DMS53 (cell line): ENCODE measurements around the gene ULK4.
"Not testable (repeated sequence)": the region's sequence is repeated elsewhere in the genome, so short reads cannot be mapped to it uniquely, and the experiment has no call there.

ENCODE experiments used
- DNase-seq: peaks from one replicate; lab custom pipeline; 2025; lab: John Stamatoyannopoulos, UW

The ULK4 gene

DNA sequence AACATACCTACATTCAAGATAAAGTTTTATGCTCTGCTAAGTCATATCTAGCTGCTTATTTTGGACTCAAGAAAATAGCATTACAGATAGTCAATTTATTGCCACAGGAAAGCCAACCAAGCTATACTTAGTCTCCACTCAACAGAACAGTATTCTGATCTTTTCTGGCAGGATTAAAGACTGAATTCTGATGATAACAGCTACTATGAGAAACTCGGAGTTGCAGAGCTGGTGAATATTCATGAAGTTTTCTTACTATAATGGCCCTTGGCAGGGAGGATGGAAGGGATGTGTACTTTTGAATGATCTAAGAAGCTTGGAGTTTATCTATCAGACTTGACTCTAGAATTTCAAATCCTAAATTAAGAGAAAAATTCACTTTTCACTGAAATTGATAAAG is 524.9 kb downstream of the ULK4 start:
- DNase-seq = no peak

DNA sequence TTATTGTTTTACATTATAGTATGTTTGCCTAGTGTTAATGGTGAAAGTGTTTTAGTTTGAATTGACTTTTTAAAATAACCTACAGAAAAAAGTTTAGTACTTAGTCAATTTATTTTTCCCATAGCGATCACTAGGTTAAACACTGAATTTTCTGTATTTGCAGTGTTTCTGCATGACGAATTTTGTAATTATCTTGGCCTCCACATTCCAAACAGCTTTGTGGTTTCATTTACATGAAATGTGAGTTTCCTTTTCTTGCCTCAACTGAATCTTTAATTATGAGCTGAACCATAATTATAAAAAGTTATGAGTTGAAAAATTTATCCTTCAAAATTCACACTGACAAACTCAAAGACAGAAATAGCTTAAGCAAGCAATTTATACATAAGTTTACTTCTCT is 527.1 kb downstream of the ULK4 start:
- DNase-seq = no peak

DNA sequence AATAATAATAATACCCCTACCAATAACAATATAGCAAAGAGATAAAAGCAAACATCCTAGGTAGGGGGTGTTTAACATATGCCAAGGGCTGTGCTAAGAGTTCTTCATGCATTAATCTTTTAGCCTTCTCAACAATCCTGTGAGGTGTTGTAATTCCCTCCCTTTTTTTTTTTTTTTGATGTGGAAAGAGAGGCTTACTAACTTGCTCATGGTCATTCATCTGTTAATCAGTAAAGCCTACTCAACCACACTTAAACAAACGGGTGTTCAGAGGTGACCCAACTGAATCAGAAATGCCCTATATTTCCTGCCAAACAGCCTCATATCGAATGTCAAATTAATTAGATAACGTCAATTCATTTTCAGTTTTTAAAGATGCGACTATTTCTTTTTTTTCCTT is 530.5 kb downstream of the ULK4 start:
- DNase-seq = no peak

- no peak for DNase-seq
These were observed 531.0 kb downstream of the ULK4 start for GRCh38 chr3:41430886-41431285.

GRCh38 chr3:41430391-41430790 is 531.5 kb downstream of the ULK4 start:
- no peak for DNase-seq

- DNase-seq = no peak
These were observed 535.4 kb downstream of the ULK4 start for GRCh38 chr3:41426485-41426884.

GRCh38 chr3:41424543-41425300 is 537.2 kb downstream of the ULK4 start:
- no peak for DNase-seq

- no peak for DNase-seq
These were observed 542.1 kb downstream of the ULK4 start for GRCh38 chr3:41419809-41420208.

DNA sequence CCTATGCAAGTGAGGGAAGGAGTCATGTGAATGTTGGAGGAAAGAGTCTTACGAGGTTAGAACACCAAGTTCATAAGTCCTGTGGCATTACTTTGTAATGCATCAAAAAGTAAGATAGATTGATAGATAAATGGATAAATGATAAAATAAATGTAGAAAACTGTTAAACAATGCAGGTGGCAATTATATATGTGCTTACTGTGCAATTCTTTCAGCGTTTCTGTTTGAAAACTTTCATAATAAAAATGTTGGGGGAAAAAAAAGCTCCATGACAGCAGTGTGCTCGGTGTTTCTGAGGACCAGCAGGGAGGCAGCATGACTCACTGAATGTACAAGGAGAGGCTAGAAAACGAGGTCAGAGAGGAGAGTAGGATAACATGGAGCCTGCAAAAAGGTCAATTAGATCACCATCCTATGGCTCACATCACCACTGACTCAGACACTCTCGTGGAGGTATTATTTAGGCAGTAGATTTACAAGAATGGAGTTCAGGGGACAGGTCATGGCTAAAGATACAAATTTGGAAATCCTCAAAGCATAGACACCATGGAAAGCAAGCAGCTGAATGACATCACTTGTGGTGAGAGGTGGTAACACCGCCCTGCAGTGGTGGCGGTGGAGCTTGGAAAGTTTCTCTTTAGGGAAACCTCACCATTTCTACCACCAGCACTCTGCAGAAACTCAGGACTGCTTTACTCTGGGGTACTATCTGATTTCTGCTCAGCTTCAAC is 542.8 kb downstream of the ULK4 start:
- peak; percentile 3 for DNase-seq

DNA sequence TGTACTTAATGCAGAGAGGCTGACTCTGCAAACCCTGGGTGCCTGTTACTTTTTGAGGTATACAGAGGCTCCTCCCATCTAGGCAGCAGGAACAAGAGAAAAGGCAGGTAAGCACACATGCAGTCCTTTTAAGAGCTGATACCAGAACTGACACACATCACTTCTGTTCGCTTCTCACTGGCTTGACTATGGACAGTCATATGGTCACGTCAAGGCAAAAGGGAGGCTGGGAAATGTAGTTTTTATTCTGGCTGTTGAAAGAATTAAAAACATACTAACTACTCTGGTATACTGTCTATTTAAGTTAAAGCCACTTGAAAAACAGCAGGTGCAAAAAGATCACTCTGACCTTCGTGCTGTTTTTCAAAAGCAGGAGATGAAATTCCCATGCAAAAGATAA is 544.3 kb downstream of the ULK4 start:
- DNase-seq = peak; percentile 7

DNA sequence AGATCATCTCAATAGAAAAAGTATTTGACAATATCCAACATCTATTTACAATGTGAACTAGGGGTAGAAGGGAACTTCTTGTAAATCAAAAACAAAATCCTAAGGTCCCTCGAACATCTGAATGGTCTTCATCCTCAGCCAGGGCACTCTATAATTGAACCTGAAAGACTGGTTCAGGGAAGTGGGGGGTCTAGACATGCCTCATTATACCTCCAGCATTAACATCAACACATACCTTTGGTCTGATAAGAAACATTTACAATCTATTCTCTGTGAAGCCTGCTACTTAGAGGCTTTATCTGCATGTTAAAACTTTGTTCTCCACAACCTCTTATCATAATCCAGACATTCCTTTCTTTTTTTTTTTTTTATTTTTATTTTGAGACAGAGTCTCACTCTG is 550.8 kb downstream of the ULK4 start:
- no peak for DNase-seq

DNA sequence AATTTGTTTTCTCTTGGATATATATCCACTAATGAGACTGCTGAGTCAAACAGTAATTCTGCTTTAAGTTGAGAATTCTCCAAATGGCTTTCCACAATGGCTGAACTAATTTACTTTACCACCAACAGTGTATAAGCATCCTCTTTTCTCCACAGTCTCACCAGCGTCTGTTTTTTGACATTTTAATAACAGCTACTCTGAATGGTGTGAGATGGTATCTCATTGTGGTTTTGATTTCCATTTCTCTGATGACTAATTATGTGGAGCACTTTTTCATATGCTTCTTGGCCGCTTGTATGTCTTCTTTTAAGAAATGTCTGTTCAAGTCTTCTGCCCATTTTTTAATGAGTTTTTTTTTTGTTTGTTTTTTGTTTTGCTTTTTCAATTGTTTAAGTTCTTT is 556.4 kb downstream of the ULK4 start:
- no peak for DNase-seq

GRCh38 chr3:41404582-41404981 is 557.3 kb downstream of the ULK4 start:
- DNase-seq = no peak

GRCh38 chr3:41394896-41395295 is 567.0 kb downstream of the ULK4 start:
- no peak for DNase-seq

- not testable (repeated sequence) for DNase-seq
These were observed 591.0 kb downstream of the ULK4 start for GRCh38 chr3:41370765-41371535.

- DNase-seq = no peak
These were observed 591.6 kb downstream of the ULK4 start for GRCh38 chr3:41370307-41370706.

DNA sequence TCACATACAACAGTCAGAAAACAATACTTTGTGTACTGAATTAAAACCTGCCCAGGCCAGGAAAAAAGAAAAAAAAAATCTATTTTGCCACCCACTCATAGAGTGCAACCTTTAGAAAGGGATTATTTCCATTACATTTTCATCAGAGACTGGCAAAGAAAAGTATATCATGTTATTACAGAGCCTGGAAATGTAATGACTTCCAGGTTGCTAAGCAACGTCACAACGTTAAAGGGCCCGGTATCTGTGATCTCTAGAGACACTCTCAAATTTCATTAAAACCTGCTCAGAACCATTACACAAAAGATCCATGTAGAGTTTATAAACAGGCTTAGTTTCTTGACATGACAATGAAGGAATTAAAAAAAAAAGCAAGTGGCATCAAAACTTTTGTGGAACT is 592.1 kb downstream of the ULK4 start:
- DNase-seq = peak; percentile 5

GRCh38 chr3:41365973-41366372 is 595.9 kb downstream of the ULK4 start:
- DNase-seq = no peak

- no peak for DNase-seq
These were observed 597.2 kb downstream of the ULK4 start for GRCh38 chr3:41364736-41365135.

- no peak for DNase-seq
These were observed 597.9 kb downstream of the ULK4 start for GRCh38 chr3:41363830-41364523.

GRCh38 chr3:41362638-41363559 is 599.0 kb downstream of the ULK4 start:
- no peak for DNase-seq
